GM19239 (cell line): ENCODE data around the gene POM121.
"Not testable (repeated sequence)": the region's sequence is repeated elsewhere in the genome, so short reads cannot be mapped to it uniquely, and the experiment has no call there.

ENCODE experiments used
- DNase-seq: peaks from one replicate; pipeline ENCODE4 v3.0.0; 2011; ENCODE audit warnings: low spot score; ENCODE audit not compliant: insufficient read length
- FAIRE-seq: peaks from 2 replicates; lab custom pipeline; 2011; peaks lifted over from hg19 to GRCh38; lab: Jason Lieb, UNC

Gene POM121

DNA sequence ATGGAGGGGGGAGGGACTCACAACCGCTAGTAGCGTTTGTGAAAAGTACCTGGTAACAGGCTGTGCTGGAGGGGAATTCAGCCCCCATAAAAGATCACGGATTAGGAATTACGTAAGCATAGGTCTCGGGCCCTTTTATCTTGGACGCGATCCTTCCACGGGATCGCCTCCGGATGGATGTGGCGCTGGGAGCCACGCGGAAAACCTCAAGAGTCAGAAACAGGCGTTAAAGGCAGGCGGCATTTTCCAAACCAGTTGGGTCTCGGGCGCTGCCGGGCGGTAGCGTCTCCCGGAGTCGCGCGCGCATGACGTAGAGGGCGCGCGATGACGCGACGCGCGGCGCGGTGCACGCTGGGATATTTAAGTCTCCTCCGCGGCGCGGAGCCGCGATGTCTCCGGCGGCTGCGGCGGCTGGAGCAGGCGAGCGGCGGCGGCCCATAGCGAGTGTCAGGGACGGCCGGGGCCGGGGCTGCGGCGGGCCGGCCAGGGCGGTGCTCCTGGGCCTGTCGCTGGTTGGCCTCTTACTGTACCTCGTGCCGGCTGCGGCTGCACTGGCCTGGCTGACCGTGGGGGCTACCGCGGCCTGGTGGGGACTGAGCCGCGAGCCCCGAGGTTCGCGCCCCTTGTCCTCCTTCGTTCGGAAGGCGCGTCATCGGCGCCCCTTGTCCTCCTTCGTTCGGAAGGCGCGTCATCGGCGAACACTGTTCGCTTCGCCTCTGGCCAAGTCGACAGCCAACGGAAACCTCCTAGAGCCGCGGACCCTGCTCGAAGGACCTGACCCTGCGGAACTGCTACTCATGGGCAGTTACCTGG, at the start of gene POM121:
Gene POM121, plus strand, starts transcription at position 363 of the 813 bp plus-strand sequence. Its CDS starts 27 bp downstream, at position 390.
- FAIRE-seq (no peak), DNase-seq (peak; percentile 96)

GRCh38 chr7:72879079-72879736, 45.7 kb upstream of the POM121 start:
- FAIRE-seq = not testable (repeated sequence)
- DNase-seq = peak; percentile 28

GRCh38 chr7:72879737-72880215, 45.1 kb upstream of the POM121 start:
- FAIRE-seq = not testable (repeated sequence)
- peak; percentile 12 for DNase-seq

GRCh38 chr7:72891750-72892149, 33.1 kb upstream of the POM121 start:
- DNase-seq, FAIRE-seq: not testable (repeated sequence)

- FAIRE-seq, DNase-seq: not testable (repeated sequence)
Observed at GRCh38 chr7:72904740-72905139, 20.2 kb upstream of the POM121 start.

DNA sequence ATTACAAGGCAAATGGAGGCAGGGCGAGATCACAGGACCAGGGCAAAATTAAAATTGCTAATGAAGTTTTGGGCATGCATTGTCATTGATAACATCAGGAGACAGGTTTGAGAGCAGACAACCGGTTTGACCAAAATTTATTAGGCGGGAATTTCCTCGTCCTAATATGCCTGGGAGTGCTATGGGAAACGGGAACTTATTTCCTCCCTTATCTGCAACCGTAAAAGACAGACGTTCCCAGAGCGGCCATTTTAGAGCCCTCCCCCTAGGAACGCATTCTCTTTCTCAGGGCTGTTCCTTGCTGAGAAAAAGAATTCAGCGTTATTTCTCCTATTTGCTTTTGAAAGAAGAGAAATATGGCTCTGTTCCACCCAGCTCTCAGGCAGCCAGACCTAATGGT, 16.5 kb upstream of the POM121 start:
- not testable (repeated sequence) for FAIRE-seq, DNase-seq

DNA sequence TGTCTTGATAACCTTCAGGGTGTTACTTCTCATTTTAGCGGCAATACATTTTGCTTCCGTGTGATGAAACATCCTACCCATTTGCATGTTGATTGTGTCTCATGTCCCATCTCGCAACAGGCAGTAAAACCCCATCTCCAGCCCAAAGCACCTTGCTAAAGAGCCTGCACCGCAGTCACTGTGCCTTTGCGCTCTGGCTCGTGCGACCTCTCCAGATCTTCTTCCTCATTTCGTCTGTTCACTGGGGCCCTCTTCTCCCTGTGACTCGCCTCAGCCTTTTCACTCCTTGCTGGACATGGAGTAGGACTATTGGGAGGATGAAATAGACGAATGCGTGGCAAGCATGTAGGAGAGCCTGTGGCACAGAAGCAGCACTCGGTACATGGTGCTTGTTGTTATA, 13.5 kb upstream of the POM121 start:
- DNase-seq, FAIRE-seq: not testable (repeated sequence)

DNA sequence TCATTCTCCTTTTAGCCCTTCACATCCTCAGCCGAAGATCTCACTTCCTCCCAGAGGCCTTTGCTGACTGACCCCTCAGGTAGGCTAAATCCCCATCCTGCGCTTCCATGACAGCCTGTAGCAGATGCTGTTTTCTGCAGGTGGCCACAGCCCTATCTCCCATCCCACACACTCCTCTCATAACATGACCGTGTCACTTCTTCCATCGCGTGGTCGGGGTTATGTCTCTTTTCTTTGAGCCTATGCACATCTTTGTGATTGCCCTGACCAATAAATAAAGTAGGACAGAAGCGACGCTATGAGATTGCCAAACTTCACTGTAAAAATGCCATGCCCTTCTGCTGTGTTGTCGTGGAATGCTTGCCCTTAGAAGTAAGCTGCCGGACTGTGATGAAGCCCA, 11.1 kb upstream of the POM121 start:
- not testable (repeated sequence) for FAIRE-seq, DNase-seq

DNA sequence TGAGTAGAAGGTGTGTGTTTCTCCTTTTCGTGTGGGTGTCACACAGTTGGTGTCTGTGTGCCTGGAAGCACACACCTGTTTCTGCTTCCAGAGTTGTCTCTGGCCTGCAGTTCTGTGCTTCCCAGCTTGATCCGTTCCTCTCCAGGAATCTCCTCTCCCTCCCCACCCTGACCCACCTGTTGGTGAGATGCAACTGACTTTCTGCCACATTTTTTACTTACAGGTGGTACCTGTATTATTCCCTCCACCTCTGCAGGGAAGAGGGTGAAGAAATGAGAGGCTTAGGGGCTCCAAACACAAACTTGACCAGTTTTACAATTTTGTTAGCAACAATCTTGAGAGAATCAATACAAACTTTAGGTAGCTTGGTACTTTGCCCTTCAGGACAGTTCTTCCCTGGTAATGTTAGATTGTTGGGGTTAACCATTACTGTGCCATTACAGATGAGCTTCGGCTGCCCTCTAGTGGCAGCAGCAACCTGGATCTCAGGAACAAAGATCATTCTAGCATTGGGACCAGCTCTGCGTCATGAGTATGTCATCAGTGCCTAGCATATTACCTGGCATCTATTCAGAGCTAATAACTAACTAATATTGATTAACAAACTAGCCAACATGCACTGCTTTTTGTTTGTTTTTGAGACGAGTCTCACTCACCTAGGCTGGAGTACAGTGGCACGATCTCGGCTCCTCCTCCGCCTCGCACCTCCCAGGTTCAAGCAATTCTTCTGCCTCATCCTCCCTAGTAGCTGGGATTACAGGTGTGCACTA, 10.0 kb upstream of the POM121 start:
- DNase-seq, FAIRE-seq: not testable (repeated sequence)

GRCh38 chr7:72919256-72919775, 5.6 kb upstream of the POM121 start:
- FAIRE-seq (no peak), DNase-seq (no peak)

GRCh38 chr7:72924386-72924732, 536 bp upstream of the POM121 start:
- DNase-seq (peak; percentile 3), FAIRE-seq (no peak)

GRCh38 chr7:72925546-72926120, 738 bp downstream of the POM121 start:
- FAIRE-seq = no peak

GRCh38 chr7:72927791-72928190, 2.9 kb downstream of the POM121 start:
- not testable (repeated sequence) for FAIRE-seq, DNase-seq

More at GRCh38 chr7:72925546-72926120, 738 bp downstream of the POM121 start:
- no peak for DNase-seq

- DNase-seq, FAIRE-seq: not testable (repeated sequence)
Observed at GRCh38 chr7:72928216-72928615, 3.3 kb downstream of the POM121 start.

GRCh38 chr7:72942022-72942705, 17.3 kb downstream of the POM121 start:
- not testable (repeated sequence) for DNase-seq, FAIRE-seq

GRCh38 chr7:72942956-72943355, 18.1 kb downstream of the POM121 start:
- not testable (repeated sequence) for DNase-seq, FAIRE-seq

GRCh38 chr7:72944937-72945336, 20.0 kb downstream of the POM121 start:
- DNase-seq = not testable (repeated sequence)

DNA sequence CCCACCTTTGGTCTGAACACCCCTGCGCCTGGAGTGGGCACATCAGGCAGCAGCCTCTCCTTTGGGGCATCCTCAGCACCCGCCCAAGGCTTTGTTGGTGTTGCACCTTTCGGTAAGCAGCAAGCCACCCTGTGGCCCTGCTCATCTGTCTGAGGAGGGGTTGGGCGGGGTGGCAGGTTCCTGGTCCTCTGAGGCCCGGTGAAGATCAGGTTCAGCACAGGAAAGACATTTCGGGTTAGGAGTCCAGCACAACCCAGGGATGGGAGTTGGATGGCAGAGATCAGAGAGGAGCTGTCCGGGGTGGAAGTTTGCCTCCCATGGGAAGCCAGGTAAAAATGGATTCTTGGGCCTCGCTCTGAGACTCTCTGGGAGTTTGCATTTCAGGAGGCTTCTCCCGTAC, 20.7 kb downstream of the POM121 start:
- not testable (repeated sequence) for FAIRE-seq

More at GRCh38 chr7:72944937-72945336, 20.0 kb downstream of the POM121 start:
- not testable (repeated sequence) for FAIRE-seq

More for the DNA sequence above, 20.7 kb downstream of the POM121 start:
- DNase-seq = not testable (repeated sequence)
